ENCODE results near the gene TLL1.

DNA sequence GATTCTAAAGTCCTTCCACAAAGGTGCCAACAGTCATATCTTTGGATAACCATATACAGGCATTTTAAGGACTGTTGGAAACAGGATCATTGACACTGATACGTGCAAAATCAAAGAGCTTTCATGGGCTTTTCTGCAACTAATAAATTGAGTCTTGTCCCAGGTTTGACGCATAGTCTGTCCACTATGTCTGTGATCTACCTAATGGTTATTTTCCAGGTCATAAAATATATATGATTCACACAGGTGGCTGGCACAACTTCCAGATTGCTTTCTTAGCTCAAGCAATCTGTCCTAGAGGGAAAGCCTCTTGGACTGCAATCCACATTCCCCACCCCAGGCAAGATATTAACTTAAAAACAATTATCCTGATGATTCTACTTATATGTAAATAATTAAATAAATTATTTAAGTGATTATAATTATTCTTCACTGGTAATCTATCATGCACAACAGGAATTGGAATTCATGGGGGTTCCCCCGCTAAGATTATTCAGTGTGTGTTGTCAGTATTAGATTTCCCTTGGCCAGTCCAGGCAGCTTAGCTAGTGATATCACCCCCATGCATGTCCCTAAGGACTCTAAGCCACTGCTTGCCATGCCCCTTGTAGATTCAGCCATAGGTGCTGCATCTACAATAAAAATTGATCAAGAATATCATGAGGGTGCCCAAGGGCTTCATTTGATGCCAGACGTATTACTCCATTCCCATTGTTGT lies 97.8 kb downstream of the TLL1 start:
- TF ChIP-seq, protein P1, sequence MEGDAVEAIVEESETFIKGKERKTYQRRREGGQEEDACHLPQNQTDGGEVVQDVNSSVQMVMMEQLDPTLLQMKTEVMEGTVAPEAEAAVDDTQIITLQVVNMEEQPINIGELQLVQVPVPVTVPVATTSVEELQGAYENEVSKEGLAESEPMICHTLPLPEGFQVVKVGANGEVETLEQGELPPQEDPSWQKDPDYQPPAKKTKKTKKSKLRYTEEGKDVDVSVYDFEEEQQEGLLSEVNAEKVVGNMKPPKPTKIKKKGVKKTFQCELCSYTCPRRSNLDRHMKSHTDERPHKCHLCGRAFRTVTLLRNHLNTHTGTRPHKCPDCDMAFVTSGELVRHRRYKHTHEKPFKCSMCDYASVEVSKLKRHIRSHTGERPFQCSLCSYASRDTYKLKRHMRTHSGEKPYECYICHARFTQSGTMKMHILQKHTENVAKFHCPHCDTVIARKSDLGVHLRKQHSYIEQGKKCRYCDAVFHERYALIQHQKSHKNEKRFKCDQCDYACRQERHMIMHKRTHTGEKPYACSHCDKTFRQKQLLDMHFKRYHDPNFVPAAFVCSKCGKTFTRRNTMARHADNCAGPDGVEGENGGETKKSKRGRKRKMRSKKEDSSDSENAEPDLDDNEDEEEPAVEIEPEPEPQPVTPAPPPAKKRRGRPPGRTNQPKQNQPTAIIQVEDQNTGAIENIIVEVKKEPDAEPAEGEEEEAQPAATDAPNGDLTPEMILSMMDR (IDR thresholded peaks at IDR 0.05) = no peak
- TF ChIP-seq EP300 (IDR thresholded peaks at IDR 0.05) = no peak
